Kidney (tissue), 14 donors: ENCODE measurements around the gene CEP112. TPM values are rescaled to one million over a fixed set of nuclear protein-coding genes. Genes with fewer than 3 reads are reported as not detected.

ENCODE experiments used
- DNase-seq, 5 donors: peaks; one replicate each; pipeline ENCODE4 v3.0.0-alpha.2; 2013 to 2020
- FAIRE-seq: peaks from 2 replicates; lab custom pipeline; 2012; peaks lifted over from hg19 to GRCh38; lab: Jason Lieb, UNC
- H3K27ac ChIP-seq, 2 donors: one replicate each; pipeline ENCODE4 v1.7.0; 2013; ENCODE audit warnings: low read depth in 2 of 2, low read length in 2 of 2, inconsistent platforms in 1 of 2
- H3K27me3 ChIP-seq: one replicate; pipeline ENCODE4 v1.7.1; 2013; ENCODE audit warnings: low read length, inconsistent platforms; ENCODE audit not compliant: control insufficient read depth, insufficient read depth
- H3K36me3 ChIP-seq, 3 donors: one replicate each; pipeline versions ENCODE4 v1.7.0 to v1.7.1; 2013; ENCODE audit warnings: low read length in 3 of 3, control low read depth in 1 of 3, inconsistent platforms in 1 of 3; ENCODE audit not compliant: insufficient read depth in 3 of 3, control insufficient read depth in 2 of 3
- H3K4me1 ChIP-seq, 3 donors: one replicate each; pipeline versions ENCODE4 v1.7.0 to v1.7.1; 2013; ENCODE audit warnings: low read length in 3 of 3, inconsistent platforms in 1 of 3, low read depth in 1 of 3; ENCODE audit not compliant: control insufficient read depth in 2 of 3, insufficient read depth in 2 of 3
- H3K4me3 ChIP-seq, 3 donors: one replicate each; pipeline versions ENCODE4 v1.7.0 to v1.8.1; 2013; ENCODE audit warnings: low read length in 3 of 3, control low read depth in 1 of 3, inconsistent platforms in 1 of 3
- H3K9ac ChIP-seq, 3 donors: one replicate each; pipeline versions ENCODE4 v1.7.0 to v1.7.1; 2013; ENCODE audit warnings: low read length in 3 of 3, control low read depth in 1 of 3, inconsistent platforms in 1 of 3
- H3K9me3 ChIP-seq, 3 donors: one replicate each; pipeline versions ENCODE4 v1.7.0 to v1.7.1; 2013; ENCODE audit warnings: low read length in 3 of 3, control low read depth in 1 of 3, inconsistent platforms in 1 of 3; ENCODE audit not compliant: control insufficient read depth in 2 of 3, insufficient read depth in 1 of 3
- intact Hi-C: fragments of 100-400 bp; cut with DNase I; formaldehyde crosslinking; loops from one replicate; pipeline ENCODE4 v1.11.1; 2022
- polyA plus RNA-seq: library from polyadenylated mRNA; stranded (reverse); fragments of 350-450 nt; fragmentation: Illumina TruSeq; extraction: RNeasy Lipid Tissue Mini Kit (QIAGEN cat#74804); gene quantifications from one replicate; pipeline ENCODE4 v1.2.3, GENCODE V29; 2014; ENCODE audit warnings: low read depth, low replicate concordance; ENCODE audit not compliant: insufficient read depth
- total RNA-seq: library from RNA; stranded (reverse); fragmentation: NEBNext Ultra II Directional; extraction: Animal tissue kit (Norgen Biotek cat#: 25700); gene quantifications from one replicate; pipeline ENCODE4 v1.2.1, GENCODE V29; 2021
- TF ChIP-seq, protein P1 (sequence below): IDR thresholded peaks from 3 replicates; pipeline ENCODE4 v1.5.1; 2012; ENCODE audit warnings: mild to moderate bottlenecking, moderate library complexity, borderline replicate concordance; ENCODE audit not compliant: insufficient read depth; ENCODE audit errors: extremely low read depth
- donor health status: control.
- donor health status: control.
- donor health status: control.
- donor health status: control.
- donor health status: control.
- donor health status: DM: yes; HTN: yes; CAD: no.
- donor health status: Normal renal cell carcinoma (clear cell type).

CEP112 gene
- total and polyA plus RNA-seq, 2 donors from 2014 or later = 17.0 to 27.4 TPM

DNA sequence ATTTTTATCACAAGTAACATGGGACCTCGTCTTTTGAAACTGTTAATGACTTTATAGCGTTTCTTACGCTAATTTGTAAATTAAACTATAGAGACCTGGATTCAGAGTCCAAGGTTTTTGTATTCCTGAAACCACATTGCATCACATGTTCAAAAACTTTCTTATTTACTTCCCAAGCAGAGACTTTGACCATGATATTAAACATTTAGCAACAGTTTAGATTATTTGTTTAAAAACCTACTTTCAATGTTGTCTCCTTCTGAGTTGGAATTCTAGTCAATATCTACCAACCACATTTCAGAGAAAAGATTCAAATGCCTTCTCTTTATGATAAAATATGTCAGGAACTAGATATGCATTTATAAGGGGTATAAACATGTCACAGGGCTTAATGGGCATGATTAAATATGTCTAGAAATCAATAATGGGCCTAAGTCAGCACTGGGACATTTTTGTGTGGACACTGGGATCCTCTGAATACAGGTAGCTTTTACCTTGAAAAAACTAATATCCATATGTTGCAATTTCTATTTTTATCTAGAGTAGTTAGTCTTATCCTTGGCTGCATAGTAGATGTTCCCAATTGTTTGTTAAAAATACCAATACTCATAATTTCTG is 43.6 kb upstream of the CEP112 start:
- no peaks in the 10 kb centered on the region for H3K27me3 ChIP-seq
- H3K4me3 ChIP-seq = no peak overlapping the region
- TF ChIP-seq, protein P1, sequence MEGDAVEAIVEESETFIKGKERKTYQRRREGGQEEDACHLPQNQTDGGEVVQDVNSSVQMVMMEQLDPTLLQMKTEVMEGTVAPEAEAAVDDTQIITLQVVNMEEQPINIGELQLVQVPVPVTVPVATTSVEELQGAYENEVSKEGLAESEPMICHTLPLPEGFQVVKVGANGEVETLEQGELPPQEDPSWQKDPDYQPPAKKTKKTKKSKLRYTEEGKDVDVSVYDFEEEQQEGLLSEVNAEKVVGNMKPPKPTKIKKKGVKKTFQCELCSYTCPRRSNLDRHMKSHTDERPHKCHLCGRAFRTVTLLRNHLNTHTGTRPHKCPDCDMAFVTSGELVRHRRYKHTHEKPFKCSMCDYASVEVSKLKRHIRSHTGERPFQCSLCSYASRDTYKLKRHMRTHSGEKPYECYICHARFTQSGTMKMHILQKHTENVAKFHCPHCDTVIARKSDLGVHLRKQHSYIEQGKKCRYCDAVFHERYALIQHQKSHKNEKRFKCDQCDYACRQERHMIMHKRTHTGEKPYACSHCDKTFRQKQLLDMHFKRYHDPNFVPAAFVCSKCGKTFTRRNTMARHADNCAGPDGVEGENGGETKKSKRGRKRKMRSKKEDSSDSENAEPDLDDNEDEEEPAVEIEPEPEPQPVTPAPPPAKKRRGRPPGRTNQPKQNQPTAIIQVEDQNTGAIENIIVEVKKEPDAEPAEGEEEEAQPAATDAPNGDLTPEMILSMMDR = no peak
- H3K9ac ChIP-seq = no peak overlapping the region
- no peaks in the 10 kb centered on the region for H3K36me3 ChIP-seq
- FAIRE-seq = no peak
- no peak for DNase-seq
- intact Hi-C loops = no loop called here
- H3K27ac ChIP-seq = no peak overlapping the region
- H3K9me3 ChIP-seq = no peaks in the 10 kb centered on the region
- H3K4me1 ChIP-seq = no peaks in the 10 kb centered on the region

DNA sequence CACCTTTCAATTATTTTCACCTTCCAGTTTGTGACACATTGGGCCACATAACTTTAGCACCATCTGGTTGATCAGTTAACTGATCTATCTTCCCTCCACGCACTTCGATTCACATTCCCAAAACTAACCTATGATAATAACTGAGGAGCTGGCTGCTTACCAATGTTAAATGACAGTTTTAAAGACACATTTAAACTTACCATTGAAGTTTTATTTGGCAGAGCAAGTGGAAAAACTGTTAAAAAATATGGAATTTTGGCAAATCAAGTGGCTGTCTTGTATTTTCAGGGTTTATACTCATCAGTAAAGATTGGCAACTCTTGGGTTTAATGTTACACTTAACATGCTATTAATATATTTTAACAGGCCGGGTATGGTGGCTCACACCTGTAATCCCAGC is 42.7 kb upstream of the CEP112 start:
- H3K27me3 ChIP-seq = no peaks in the 10 kb centered on the region
- H3K4me3 ChIP-seq = no peak overlapping the region
- no peaks in the 10 kb centered on the region for H3K9me3 ChIP-seq
- no peak overlapping the region for H3K9ac ChIP-seq
- no peak for DNase-seq
- peaks cover 0 to 2% (median 0%) of the 10 kb centered on the region in 3 donors for H3K4me1 ChIP-seq
- TF ChIP-seq, protein P1 = no peak
- no peaks in the 10 kb centered on the region for H3K36me3 ChIP-seq
- intact Hi-C loops = no loop called here
- no peak for FAIRE-seq
- H3K27ac ChIP-seq = no peak overlapping the region

DNA sequence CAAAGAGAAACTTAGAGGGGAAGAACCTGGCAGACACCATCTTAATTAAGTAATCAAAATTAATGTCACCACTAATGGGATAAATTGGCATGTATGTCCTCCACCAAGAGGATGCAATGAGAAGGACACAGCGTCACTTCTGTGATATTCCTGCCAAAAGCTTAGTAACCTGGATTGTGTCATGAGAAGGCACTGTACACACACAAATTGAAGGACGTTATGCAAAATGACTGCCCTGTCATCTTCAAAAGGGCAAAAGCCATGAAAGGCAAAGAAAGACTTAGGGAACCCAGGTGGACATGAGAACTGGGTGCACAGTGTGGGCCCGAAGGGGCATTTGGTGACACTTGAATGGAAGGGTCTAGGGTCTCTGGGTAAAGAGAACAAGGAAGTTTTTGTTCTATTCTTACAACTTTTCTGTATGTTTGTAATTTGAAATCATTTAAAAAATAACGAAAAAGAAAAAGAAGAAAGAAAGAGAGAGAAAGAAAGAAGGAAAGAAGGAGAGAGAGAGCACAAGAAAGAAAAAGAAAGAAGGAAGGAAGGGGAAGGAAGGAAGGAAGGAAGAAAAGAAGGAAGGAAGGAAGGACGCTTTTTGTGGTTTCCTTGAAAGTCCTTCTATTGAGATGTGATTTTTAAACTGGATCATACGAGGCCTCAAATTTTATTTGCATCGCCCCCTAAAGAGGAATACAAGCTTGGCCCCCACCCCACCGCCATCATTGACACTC is 41.3 kb upstream of the CEP112 start:
- no peak overlapping the region for H3K27ac ChIP-seq
- H3K4me1 ChIP-seq = peaks cover 0 to 2% (median 0%) of the 10 kb centered on the region in 3 donors
- intact Hi-C loops = no loop called here
- no peaks in the 10 kb centered on the region for H3K27me3 ChIP-seq
- H3K9me3 ChIP-seq = no peaks in the 10 kb centered on the region
- TF ChIP-seq, protein P1 = no peak
- H3K9ac ChIP-seq = no peak overlapping the region
- H3K36me3 ChIP-seq = no peaks in the 10 kb centered on the region
- no peak overlapping the region for H3K4me3 ChIP-seq
- no peak for FAIRE-seq
- no peak for DNase-seq
